Measurements from ENCODE around the gene ACTBL2.

Gene ACTBL2

DNA sequence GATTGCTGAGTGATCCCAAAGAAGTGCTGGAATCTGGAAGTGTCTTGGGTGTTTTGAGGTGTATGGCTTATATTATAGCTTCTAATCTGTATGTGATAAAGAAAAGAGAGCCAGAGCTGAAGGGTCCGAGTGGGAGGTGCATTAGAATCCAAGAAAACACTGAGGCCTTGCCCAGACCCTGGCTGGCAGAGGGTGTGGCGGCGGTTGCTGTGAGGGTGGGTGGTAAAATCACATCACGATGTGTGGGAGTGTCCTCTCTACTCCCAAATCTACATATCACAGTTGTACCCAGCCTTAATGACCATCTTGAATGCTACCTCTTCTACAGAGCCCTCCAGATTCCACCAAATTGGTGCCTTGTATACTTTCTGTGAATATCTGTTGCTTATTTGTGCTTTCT is 28.9 kb downstream of the ACTBL2 start:
- Histone ChIP-seq H3K4me1 (ENCODE audit: control insufficient read depth, insufficient read depth, low read length) (peaks cover 20% of the 10 kb centered on the region; the same call in 1 of the 2 replicates), H3K36me3 (ENCODE audit: control insufficient read depth in 2 of 2, insufficient read depth in 1 of 2, low read length in 2 of 2) (no peaks in the 10 kb centered on the region), H3K4me3 (ENCODE audit: low read depth, low read length) (no peak overlapping the region), H3K9me3 (ENCODE audit: control insufficient read depth, insufficient read depth, low read depth, low read length) (no peaks in the 10 kb centered on the region), H3K27ac (ENCODE audit: extremely low read depth, low read depth, low read length) (no peak overlapping the region; the same call in 1 of the 2 replicates)
- peak; percentile 54; the same call in 1 of the 2 replicates for TF ChIP-seq EGR2 (tag by site-specific recombination; IDR thresholded peaks at IDR 0.05; ENCODE audit: low read depth)
- TF ChIP-seq HOXD13 (CRISPR knock-in tag; IDR thresholded peaks at IDR 0.05; ENCODE audit: borderline replicate concordance): no peak
- TF ChIP-seq ZNF248 (tag by site-specific recombination; IDR thresholded peaks at IDR 0.05): no peak
- no peak for TF ChIP-seq ZNF426 (tag by site-specific recombination; IDR thresholded peaks at IDR 0.05)
- TF ChIP-seq ZNF837 (tag by site-specific recombination; IDR thresholded peaks at IDR 0.05): no peak
- TF ChIP-seq ZNF561 (tag by site-specific recombination; IDR thresholded peaks at IDR 0.05; ENCODE audit: borderline replicate concordance): no peak
- TF ChIP-seq IKZF3 (tag by site-specific recombination; IDR thresholded peaks at IDR 0.05): no peak
- TF ChIP-seq ZFHX2 (tag by site-specific recombination; conservative IDR thresholded peaks at IDR 0.05): peak; percentile 62
- TF ChIP-seq RBAK (tag by site-specific recombination; IDR thresholded peaks at IDR 0.05): no peak
- no peak for TF ChIP-seq GLIS2 (tag by site-specific recombination; IDR thresholded peaks at IDR 0.05)
- TF ChIP-seq ZNF610 (tag by site-specific recombination; IDR thresholded peaks at IDR 0.05; ENCODE audit: borderline replicate concordance): no peak
- TF ChIP-seq KLF10 (tag by site-specific recombination; IDR thresholded peaks at IDR 0.05): no peak
- TF ChIP-seq, protein P1, sequence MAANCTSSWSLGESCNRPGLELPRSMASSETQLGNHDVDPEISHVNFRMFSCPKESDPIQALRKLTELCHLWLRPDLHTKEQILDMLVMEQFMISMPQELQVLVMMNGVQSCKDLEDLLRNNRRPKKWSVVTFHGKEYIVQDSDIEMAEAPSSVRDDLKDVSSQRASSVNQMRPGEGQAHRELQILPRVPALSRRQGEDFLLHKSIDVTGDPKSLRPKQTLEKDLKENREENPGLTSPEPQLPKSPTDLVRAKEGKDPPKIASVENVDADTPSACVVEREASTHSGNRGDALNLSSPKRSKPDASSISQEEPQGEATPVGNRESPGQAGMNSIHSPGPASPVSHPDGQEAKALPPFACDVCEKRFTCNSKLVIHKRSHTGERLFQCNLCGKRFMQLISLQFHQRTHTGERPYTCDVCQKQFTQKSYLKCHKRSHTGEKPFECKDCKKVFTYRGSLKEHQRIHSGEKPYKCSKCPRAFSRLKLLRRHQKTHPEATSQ (tag by site-specific recombination; IDR thresholded peaks at IDR 0.05): no peak
- TF ChIP-seq, protein P2, sequence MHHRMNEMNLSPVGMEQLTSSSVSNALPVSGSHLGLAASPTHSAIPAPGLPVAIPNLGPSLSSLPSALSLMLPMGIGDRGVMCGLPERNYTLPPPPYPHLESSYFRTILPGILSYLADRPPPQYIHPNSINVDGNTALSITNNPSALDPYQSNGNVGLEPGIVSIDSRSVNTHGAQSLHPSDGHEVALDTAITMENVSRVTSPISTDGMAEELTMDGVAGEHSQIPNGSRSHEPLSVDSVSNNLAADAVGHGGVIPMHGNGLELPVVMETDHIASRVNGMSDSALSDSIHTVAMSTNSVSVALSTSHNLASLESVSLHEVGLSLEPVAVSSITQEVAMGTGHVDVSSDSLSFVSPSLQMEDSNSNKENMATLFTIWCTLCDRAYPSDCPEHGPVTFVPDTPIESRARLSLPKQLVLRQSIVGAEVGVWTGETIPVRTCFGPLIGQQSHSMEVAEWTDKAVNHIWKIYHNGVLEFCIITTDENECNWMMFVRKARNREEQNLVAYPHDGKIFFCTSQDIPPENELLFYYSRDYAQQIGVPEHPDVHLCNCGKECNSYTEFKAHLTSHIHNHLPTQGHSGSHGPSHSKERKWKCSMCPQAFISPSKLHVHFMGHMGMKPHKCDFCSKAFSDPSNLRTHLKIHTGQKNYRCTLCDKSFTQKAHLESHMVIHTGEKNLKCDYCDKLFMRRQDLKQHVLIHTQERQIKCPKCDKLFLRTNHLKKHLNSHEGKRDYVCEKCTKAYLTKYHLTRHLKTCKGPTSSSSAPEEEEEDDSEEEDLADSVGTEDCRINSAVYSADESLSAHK (tag by site-specific recombination; IDR thresholded peaks at IDR 0.05): no peak
- no peak for TF ChIP-seq ZNF266 (tag by site-specific recombination; IDR thresholded peaks at IDR 0.05; ENCODE audit: low read depth)
- no peak for TF ChIP-seq HOXC10 (CRISPR knock-in tag; IDR thresholded peaks at IDR 0.05)
- no peak for TF ChIP-seq ZNF146 (tag by site-specific recombination; IDR thresholded peaks at IDR 0.05)
- CTCF ChIA-PET: no interaction called here
- POLR2A ChIA-PET: no interaction called here

- ChIA-PET CTCF (interaction anchor here (0.6 to 0.7 kb wide), 2 partner anchors 70 to 777 kb away, joined by 3 to 4 read pairs; no protein-coding TSS in a partner anchor), POLR2A (no interaction called here)
- Histone ChIP-seq H3K4me1 (ENCODE audit: control insufficient read depth, insufficient read depth, low read length) (peaks cover 20% of the 10 kb centered on the region; the same call in 1 of the 2 replicates), H3K4me3 (ENCODE audit: low read depth, low read length) (no peak overlapping the region), H3K9me3 (ENCODE audit: control insufficient read depth, insufficient read depth, low read depth, low read length) (no peaks in the 10 kb centered on the region), H3K27ac (ENCODE audit: extremely low read depth, low read depth, low read length) (no peak overlapping the region), H3K36me3 (ENCODE audit: control insufficient read depth in 2 of 2, insufficient read depth in 1 of 2, low read length in 2 of 2) (no peaks in the 10 kb centered on the region)
- TF ChIP-seq ZNF114 (tag by site-specific recombination; IDR thresholded peaks at IDR 0.05): no peak
- TF ChIP-seq ZNF324 (tag by site-specific recombination; IDR thresholded peaks at IDR 0.05): no peak
- TF ChIP-seq, protein P2 (tag by site-specific recombination; IDR thresholded peaks at IDR 0.05): no peak
- no peak for TF ChIP-seq ZFHX2 (tag by site-specific recombination; conservative IDR thresholded peaks at IDR 0.05)
- TF ChIP-seq ZNF610 (tag by site-specific recombination; IDR thresholded peaks at IDR 0.05; ENCODE audit: borderline replicate concordance): no peak
- no peak for TF ChIP-seq ZNF16 (tag by site-specific recombination; IDR thresholded peaks at IDR 0.05; ENCODE audit: low read depth)
- no peak for TF ChIP-seq ZNF426 (tag by site-specific recombination; IDR thresholded peaks at IDR 0.05)
- TF ChIP-seq, protein P1 (tag by site-specific recombination; IDR thresholded peaks at IDR 0.05): no peak
- no peak for TF ChIP-seq ZSCAN16 (tag by site-specific recombination; IDR thresholded peaks at IDR 0.05)
- no peak for TF ChIP-seq OSR2 (tag by site-specific recombination; IDR thresholded peaks at IDR 0.05)
- TF ChIP-seq ZNF2 (tag by site-specific recombination; IDR thresholded peaks at IDR 0.05): no peak
- no peak for TF ChIP-seq KLF17 (tag by site-specific recombination; IDR thresholded peaks at IDR 0.05)
- TF ChIP-seq ZNF785 (tag by site-specific recombination; IDR thresholded peaks at IDR 0.05): no peak
- TF ChIP-seq ZSCAN23 (tag by site-specific recombination; IDR thresholded peaks at IDR 0.05): no peak
- TF ChIP-seq ZNF169 (tag by site-specific recombination; IDR thresholded peaks at IDR 0.05): no peak
- no peak for TF ChIP-seq ZNF776 (tag by site-specific recombination; IDR thresholded peaks at IDR 0.05; ENCODE audit: borderline replicate concordance)
- TF ChIP-seq ZNF248 (tag by site-specific recombination; IDR thresholded peaks at IDR 0.05): no peak
These were observed 29.7 kb downstream of the ACTBL2 start for GRCh38 chr5:57452885-57453284.

Measured in HEK293 (cell line).